HG02610 (cell line): ENCODE results near the gene TYRO3.
A peak's percentile ranks its signal among the peaks of the same experiment; 100 is the strongest.

Experiments
- ATAC-seq: cut with Tn5 transposase; IDR thresholded peaks from one replicate; pipeline ENCODE4 v1.9.1; 2021; ENCODE audit warnings: mild to moderate bottlenecking, moderate library complexity; ENCODE audit not compliant: unreplicated experiment

Gene TYRO3

DNA sequence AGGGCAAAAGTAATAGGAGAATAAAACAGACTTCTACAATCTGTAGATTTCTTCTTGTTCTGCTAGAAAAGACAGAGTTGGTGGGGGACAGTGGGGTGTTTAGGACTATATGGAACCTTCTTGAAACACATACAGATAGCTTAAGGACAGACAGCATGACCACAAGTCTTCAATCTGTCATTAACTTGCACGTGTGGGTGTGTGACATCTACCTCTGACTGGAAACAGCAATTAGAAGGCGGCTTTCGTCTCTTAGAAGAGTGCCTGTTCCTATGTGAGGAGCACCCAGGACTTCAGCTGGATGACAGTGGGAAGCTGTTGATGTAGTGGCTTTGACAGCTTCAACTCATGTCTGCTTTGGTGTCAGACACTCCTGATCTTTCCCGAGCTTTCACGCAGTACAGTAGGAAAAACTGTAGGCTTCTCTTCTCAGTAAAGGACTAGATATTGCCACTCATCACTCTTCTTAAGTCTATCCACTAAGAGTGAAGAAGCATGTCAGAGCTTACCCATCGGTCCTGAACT lies 44.5 kb downstream of the TYRO3 start:
- ATAC-seq, result no peak

DNA sequence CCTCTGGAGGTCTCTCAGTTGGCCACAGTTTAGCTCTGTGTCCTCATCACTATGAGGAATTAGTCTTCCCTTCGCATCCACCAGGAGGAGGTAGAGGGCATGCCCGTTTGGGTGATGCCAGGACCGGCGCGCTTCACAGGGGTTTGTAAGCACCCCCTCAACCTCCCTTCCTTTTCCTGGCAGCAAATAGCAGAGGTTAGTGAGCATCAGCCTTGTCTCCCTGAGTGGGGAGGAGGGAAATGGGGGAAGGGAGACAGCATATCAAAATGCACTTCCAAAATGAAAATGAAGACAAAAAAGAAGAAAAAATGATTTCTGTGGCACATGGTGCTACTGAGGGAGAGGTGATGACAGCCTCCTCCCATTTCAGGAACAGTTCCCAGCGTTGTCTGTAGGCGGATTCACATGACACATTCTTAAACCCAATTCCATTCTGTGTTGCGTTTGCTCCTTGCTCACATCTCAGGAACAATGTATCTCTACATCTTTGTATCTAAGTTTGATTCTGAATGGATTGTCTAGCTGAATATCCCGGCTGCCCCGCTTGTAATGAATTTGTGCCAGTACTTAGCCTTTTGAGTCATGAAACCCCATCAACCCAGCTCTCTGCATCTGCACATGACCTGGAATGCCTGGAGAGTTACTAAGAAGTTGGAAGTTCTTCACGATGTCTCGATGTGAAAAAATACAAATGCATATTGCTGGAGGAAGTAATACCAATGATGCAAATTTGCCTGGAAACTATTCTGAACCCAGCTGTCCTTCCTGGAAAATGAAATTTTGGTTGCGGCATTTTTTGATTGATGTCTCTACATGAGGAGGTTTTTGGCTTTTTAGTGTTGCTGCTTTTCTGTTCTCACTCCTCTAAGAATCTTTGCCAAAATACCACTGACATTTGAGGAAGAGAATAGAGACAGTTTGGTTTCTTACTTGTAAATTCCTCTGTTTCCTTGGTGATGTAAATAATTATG lies 45.2 kb downstream of the TYRO3 start:
- peak; percentile 39 for ATAC-seq

DNA sequence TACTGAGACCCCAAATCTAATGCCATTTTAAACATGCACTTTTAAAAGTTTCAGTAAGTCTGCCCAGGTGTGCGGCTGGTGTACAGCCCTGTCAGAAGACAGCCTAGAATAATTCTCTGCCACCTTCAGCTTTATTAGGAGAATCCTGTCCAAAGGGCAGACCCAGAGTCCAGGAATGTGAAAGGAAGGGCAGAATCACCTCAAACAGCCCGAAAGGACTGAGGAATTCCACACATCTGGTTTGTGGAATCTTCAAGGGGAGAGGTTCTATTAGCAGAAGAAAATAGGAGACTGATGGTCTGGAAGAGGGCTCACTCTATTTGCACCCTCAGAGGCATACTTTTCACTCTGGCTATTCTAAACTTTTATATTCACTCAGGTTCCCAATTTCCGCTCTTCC lies 46.6 kb downstream of the TYRO3 start:
- no peak for ATAC-seq

DNA sequence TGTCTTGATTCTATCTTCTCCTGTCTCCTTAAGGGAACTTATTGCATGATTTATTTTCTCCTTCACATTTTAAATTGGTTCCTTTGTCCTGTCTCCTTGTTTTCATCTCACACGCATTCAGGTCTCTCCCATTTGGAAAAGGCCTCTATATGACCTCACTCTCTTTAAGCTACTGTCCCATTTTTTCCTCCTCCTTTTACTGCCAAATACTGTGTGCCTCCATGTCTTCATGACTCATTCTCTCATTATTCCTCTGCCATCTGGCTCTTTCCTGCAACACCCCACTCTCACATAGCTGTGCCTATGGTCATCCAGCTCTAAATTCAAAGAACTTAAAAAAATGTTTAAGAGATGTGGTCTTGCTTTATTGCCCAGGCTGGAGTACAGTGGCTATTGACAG lies 48.0 kb downstream of the TYRO3 start:
- ATAC-seq, result no peak

DNA sequence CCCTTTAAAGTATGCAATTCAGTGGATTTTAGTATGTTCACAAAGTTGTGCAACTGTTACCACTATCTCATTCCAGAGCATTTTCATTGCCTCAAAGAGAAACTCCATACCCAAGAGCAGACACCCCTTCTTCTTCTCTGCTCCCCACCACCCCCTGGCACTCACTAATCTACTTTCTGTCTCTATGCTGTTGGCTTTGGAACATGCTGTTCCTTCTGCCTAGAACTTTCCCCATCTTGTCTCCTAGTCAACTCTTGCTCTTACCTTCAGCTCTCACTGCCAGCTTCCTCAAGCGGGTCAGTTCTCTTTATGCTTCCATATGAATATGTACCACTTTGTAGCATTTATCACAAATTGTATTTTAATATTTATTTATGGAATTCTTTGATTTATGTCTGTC lies 50.1 kb downstream of the TYRO3 start:
- ATAC-seq, result no peak

DNA sequence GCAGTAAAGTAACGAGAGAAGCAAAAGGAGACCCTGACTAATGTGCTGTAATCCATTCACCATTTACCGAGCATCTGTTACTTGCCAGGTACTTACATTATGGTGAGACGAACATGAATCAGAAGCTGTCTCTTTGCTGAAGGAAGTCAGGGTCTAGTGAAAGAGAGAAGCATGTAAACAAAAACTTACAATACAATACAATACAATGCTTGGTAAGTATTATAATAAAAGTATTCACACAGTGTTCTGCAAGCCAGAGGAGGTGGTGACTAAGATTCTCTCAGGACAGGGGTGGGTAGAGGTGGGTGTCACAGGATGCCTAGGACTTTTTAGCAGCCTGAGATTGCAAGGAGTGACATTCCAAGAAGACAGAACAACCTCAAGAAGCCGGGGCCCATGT lies 51.0 kb downstream of the TYRO3 start:
- ATAC-seq, result no peak

DNA sequence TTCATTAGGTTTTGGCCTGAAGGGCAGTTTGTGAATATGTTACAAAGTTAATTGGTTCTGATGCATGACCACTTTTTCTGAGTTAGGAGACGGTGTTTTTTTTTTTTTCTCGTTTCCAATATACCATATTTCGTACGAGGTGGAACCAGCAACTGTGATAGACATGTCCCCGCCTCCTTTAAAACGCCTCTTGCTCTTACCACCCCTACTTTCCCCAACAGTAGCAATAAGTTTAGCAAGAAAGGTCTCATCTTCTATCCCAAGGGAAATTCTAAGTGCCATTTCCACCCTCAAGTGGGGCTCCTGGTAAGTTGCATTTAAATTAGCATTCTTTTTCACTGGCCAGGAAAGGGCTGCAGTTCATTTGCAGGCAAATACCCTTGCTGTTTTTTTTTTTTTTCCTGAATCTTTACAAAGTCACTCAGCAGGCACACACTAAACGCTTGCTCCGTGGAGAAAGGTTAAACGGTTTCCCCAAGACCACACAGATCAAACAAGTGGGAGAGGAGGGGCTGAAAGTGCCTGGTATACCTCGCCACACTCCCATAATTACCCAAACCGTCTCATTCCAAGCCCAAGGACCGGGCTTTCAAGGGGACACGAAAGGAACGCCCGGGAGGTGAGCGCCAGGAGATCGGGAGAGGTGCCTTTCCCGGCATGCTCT lies 61.7 kb downstream of the TYRO3 start:
- ATAC-seq, result no peak

DNA sequence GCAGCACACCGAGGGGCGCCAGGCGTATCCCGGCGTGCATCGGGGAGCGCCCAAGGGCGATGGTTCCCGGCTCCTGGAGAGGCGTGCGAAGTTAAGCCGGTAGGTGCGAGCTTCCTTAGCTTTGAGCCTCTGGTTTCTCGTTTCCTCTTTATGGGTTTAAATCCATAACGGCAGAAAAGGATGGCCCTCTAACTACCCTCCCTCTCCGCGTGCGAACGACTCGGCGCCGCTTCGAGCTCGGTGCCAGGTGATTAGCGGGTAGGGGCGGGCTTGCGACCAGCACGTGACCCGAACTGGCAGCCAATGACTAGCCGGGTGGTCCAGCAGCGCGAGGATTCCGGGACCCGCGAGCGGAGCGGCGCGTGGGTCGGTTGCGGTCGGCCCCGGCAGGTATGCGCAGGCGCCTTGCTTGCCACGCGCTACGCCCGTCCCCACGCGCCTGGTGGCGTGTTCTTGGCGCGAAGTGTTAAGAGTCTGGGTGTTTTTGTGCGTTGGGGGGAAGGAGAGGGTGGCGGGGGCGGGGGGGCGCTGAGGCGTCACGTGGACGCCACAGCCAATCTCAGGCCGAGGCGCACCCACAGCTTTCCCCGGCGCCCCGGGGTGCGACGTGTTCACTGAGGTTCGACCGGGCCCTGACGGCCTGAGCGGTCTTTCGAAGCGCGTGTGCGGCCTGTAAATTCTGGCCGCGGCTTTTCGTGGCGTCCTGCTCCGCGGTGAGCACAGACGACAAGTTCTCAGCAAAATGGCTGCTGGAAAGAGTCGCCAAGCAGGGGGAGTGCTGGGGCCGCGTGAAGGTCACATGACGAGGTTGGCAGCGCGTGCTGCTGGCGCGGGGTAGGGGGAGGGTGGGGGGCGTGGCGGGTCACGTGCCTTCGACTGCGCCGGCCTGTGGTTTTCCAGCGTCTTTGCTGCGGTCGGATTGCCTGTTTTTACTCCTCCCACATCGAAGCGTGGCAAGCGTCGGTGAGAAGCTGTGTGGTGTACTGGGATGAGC lies 62.5 kb downstream of the TYRO3 start:
- no peak for ATAC-seq

DNA sequence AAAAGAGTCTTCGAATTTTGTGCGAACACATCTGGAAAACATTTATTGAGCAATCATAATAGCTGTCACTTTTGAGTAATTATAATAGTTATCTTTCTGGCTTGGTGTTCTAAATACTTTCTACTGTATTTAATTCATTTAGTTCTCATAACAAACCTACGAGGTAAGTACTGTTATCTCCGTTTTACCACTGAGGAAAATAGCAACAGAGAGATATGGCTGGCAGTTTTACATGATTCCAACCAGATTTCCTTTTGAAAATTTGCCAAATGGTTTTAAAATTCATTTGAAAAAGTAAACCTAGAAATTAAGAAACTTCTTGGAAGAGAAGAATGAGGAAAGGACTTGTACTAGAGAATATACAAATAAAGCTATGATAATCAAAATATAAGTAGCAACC lies 63.9 kb downstream of the TYRO3 start:
- ATAC-seq, result no peak

DNA sequence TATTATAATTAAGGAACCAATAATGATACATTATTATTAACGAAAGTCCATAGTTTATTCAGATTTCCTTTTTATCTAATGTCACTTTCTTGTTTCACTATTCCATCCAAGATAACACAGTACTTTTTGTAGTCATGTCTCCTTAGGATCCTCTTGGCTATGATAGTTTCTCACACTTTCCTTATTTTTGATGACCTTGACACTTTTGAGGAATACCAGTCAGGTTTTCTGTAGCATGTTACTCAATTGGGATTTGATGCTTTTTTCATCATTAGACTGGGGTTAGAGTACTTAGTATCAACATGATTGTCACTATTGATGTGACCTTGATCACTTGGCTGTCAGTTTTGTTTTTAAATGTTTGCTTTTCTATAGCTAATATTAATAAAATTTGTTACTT lies 68.2 kb downstream of the TYRO3 start:
- no peak for ATAC-seq

DNA sequence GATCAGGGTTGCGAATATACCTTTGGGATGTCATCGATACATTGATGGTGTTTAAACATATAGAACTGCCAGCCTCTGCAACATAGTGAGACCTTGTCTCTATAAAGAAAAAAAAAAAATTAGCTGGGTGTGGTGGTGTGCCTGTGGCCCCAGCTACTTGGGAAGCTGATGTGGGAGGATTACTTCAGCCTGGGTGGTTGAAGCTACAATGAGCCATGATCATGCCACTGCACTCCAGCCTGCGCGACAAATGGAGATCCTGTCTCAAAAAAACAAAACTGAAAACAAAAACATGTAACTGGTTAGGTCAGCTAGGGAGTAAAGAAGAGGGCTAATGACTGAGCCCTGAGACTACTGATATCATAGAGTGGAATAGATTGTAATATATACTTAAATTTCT lies 70.5 kb downstream of the TYRO3 start:
- ATAC-seq, result no peak

DNA sequence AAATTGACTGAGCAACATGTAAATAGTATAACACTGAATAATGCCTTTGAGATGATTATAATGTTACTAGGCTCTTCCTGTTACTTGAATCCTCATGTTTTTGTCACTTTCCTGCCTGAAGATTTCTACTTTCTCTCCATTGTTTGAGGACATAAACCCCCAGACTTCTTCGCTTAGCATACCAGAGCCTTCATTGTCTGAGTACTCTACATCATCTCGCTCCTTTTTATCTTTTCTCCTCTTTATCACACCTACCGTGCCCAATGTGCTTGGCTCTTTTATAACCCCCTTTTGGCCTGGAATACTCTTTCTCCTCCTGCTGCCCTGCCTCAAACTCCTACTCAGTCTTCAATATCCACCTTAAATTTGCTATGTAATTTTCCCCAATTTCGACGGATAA lies 70.9 kb downstream of the TYRO3 start:
- no peak for ATAC-seq

DNA sequence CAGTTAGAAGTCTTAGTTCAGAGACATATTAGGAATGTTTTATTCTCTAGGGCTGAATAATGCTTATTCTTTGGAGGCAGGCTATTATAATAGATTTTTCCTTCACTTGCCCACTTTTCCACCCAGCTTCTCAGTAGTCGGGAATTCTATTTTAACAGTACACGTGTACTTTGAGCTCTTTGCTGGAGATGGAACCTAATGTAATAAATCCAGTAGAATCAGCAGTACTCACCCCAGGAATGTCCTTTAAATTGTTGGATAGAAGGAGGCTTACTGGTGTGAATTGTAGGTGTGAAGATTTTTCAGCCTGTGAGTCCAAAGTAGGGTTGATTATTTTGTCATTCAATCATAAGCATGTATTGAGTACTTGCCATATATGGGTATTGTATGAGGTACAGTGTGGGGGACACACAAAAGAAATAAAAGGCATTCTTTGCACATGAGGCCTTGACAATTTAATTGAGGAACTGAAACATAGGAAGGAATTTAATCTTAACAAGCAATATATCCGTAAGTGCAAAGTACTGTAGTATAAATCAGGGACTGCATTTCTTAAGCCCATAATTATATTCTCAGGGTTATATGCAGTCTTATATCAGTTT lies 71.7 kb downstream of the TYRO3 start:
- no peak for ATAC-seq

DNA sequence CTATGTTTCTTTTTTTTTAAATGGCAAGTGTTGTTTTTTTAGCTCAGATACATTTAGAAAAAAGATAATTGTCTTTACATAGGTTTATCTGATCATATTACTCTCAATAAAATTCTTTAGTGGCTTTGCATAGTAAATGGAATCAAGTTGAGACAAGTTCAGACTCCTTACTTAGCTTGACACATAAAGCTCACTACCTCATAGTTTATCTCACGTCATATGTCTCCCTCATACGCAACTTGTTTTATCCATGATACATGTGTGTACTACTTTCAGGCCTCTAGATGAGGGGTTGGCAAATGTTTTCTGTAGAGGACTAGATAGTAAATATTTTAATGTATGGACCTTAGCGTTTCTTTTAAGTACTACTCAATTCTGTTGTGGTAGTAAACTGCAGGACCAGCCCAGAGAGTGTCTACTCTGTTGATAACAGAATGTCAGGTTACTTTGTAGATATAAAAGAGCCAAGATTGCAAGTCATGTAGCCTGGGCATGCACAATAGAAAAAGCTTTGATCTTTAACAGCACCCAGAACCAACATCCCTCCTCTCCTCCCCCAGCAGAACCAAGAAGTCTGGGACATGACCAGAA lies 73.0 kb downstream of the TYRO3 start:
- no peak for ATAC-seq
